Fibroblast of skin of left quadriceps (primary cell): ENCODE data around the gene MAP2K5.

Source experiments
- DNase-seq, 2 experiments: peaks; one replicate each; pipeline ENCODE4 v3.0.0-alpha.2; 2013; ENCODE audit warnings: low read depth in 2 of 2

MAP2K5 gene

GRCh38 chr15:67822537-67823313 lies 280.2 kb downstream of the MAP2K5 start:
- DNase-seq, result no peak

- no peak for DNase-seq
Measured at GRCh38 chr15:67823314-67824196, 281.1 kb downstream of the MAP2K5 start.

- DNase-seq, result no peak
Measured at GRCh38 chr15:67824197-67824968, 281.9 kb downstream of the MAP2K5 start.

GRCh38 chr15:67824976-67825880 lies 282.7 kb downstream of the MAP2K5 start, which contains the start of gene SKOR1:
Gene SKOR1, plus strand, starts transcription at chr15:67825509. Its CDS starts 94 bp downstream, at chr15:67825603.
- no peak for DNase-seq

GRCh38 chr15:67825881-67826716 lies 283.6 kb downstream of the MAP2K5 start:
- no peak for DNase-seq

GRCh38 chr15:67826717-67827561 lies 284.4 kb downstream of the MAP2K5 start:
- DNase-seq, result no peak

- no peak for DNase-seq
Measured at GRCh38 chr15:67827562-67828277, 285.2 kb downstream of the MAP2K5 start.

- DNase-seq, result no peak
Measured at GRCh38 chr15:67828278-67828968, 285.9 kb downstream of the MAP2K5 start.

- no peak for DNase-seq
Measured at GRCh38 chr15:67828969-67829646, 286.6 kb downstream of the MAP2K5 start.

GRCh38 chr15:67829647-67830504 lies 287.4 kb downstream of the MAP2K5 start:
- DNase-seq, result no peak

- DNase-seq, result no peak
Measured at GRCh38 chr15:67831363-67831762, 288.9 kb downstream of the MAP2K5 start.

GRCh38 chr15:67832031-67832551 lies 289.6 kb downstream of the MAP2K5 start:
- no peak for DNase-seq

- DNase-seq, result no peak
Measured at GRCh38 chr15:67832897-67833709, 290.6 kb downstream of the MAP2K5 start.

GRCh38 chr15:67833710-67834511 lies 291.4 kb downstream of the MAP2K5 start:
- no peak for DNase-seq
